ENCODE data around the gene BCAS3.

DNA sequence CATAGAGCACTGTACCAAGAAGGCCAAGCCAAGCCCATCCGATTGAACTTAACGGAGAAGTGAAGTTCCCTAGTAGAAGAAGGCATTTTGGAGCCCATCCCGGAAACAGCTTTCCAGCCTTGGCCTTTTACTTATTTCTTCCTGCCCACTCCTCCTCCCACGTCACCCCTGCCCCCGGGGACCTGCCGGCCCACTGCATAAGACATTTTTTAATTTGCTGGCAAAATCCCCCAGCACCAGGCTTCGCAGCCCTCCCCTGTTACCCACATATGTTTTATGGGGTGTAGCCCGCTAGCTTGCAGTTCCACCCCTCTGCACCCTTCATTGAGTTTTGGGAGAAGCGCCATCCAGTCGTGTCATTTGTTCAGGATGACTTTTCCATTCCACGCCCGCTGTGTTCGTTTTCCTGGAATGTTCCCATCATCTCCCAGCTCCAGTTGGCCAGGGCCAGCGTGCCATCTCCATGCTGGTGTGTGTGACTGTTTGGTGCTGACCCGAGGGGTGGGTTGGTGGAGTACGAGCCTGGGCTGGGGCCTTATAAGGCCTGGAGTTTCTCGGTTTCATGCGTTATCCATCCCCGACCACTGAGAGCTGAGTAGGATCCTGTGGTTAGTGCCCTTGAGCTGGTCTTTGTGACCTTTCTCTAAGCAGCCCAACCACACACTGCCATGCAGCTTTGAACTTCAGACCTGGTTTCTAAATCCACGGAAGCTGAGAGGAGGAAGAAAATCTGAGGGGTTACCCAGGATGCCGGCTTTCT lies 702.0 kb downstream of the BCAS3 start:
- TF ChIP-seq, protein P1, sequence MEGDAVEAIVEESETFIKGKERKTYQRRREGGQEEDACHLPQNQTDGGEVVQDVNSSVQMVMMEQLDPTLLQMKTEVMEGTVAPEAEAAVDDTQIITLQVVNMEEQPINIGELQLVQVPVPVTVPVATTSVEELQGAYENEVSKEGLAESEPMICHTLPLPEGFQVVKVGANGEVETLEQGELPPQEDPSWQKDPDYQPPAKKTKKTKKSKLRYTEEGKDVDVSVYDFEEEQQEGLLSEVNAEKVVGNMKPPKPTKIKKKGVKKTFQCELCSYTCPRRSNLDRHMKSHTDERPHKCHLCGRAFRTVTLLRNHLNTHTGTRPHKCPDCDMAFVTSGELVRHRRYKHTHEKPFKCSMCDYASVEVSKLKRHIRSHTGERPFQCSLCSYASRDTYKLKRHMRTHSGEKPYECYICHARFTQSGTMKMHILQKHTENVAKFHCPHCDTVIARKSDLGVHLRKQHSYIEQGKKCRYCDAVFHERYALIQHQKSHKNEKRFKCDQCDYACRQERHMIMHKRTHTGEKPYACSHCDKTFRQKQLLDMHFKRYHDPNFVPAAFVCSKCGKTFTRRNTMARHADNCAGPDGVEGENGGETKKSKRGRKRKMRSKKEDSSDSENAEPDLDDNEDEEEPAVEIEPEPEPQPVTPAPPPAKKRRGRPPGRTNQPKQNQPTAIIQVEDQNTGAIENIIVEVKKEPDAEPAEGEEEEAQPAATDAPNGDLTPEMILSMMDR (conservative IDR thresholded peaks at IDR 0.05; ENCODE audit: low read length), result no peak
- TF ChIP-seq EZH2phosphoT487 (IDR thresholded peaks at IDR 0.05; ENCODE audit: borderline replicate concordance, low read depth, low read length), result no peak
